KOPT-K1 (cell line): ENCODE data around the gene PCDHGB3.
"Not testable (repeated sequence)": the region's sequence is repeated elsewhere in the genome, so short reads cannot be mapped to it uniquely, and the experiment has no call there.

Experiments
- H3K27ac ChIP-seq: fragments of 200-600 bp; sonication (generic); 2 replicates; pipeline ENCODE4 v1.5.1; 2016; ENCODE audit warnings: antibody characterized with exemption, mild to moderate bottlenecking, low read depth, low read length; ENCODE audit not compliant: poor library complexity, severe bottlenecking
- H3K36me3 ChIP-seq: fragments of 200-600 bp; sonication (generic); 2 replicates; pipeline ENCODE4 v1.5.1; 2017; ENCODE audit warnings: antibody characterized with exemption, mild to moderate bottlenecking, low read length, moderate library complexity; ENCODE audit not compliant: insufficient read depth
- H3K9me3 ChIP-seq: fragments of 200-600 bp; sonication (generic); 2 replicates; pipeline ENCODE4 v1.5.1; 2017; ENCODE audit warnings: antibody characterized with exemption, low read length, mild to moderate bottlenecking; ENCODE audit not compliant: insufficient read depth, poor library complexity, severe bottlenecking

Gene PCDHGB3

GRCh38 chr5:141398608-141399007 is 28.6 kb downstream of the PCDHGB3 start:
- no peaks in the 10 kb centered on the region for H3K36me3 ChIP-seq
- no peak overlapping the region for H3K27ac ChIP-seq
- H3K9me3 ChIP-seq, result peaks cover 3% of the 10 kb centered on the region

- no peaks in the 10 kb centered on the region for H3K36me3 ChIP-seq
- H3K27ac ChIP-seq, result no peak overlapping the region
- H3K9me3 ChIP-seq, result peaks cover 3% of the 10 kb centered on the region
Observed at GRCh38 chr5:141399555-141400258, 29.7 kb downstream of the PCDHGB3 start.

GRCh38 chr5:141402553-141403243 is 32.7 kb downstream of the PCDHGB3 start, which contains the start of gene PCDHGA9:
Gene PCDHGA9, plus strand, starts transcription at chr5:141402778. Its CDS starts 175 bp downstream, at chr5:141402953.
- no peak within 1 kb of the TSS for H3K27ac ChIP-seq
- H3K9me3 ChIP-seq, result peaks cover 3% of the 10 kb centered on the region
- H3K36me3 ChIP-seq, result no peaks in the 10 kb centered on the region

GRCh38 chr5:141403387-141403786 is 33.3 kb downstream of the PCDHGB3 start:
- Histone ChIP-seq H3K27ac (no peak overlapping the region), H3K9me3 (peaks cover 3% of the 10 kb centered on the region), H3K36me3 (no peaks in the 10 kb centered on the region)

GRCh38 chr5:141407790-141408505 is 37.9 kb downstream of the PCDHGB3 start, which contains the start of gene PCDHGB6:
Gene PCDHGB6, plus strand, starts transcription at chr5:141408021. Its CDS starts 182 bp downstream, at chr5:141408203.
- not testable (repeated sequence) for H3K9me3 ChIP-seq, H3K27ac ChIP-seq, H3K36me3 ChIP-seq

- Histone ChIP-seq H3K27ac (no peak overlapping the region), H3K36me3 (no peaks in the 10 kb centered on the region), H3K9me3 (no peaks in the 10 kb centered on the region)
Observed at GRCh38 chr5:141409598-141410306, 39.7 kb downstream of the PCDHGB3 start.

- Histone ChIP-seq H3K9me3 (no peaks in the 10 kb centered on the region), H3K36me3 (no peaks in the 10 kb centered on the region), H3K27ac (no peak overlapping the region)
Observed at GRCh38 chr5:141411575-141411974, 41.5 kb downstream of the PCDHGB3 start.

- Histone ChIP-seq H3K36me3 (no peaks in the 10 kb centered on the region), H3K27ac (no peak within 1 kb of the TSS), H3K9me3 (no peaks in the 10 kb centered on the region)
Observed at GRCh38 chr5:141412854-141413539, 43.0 kb downstream of the PCDHGB3 start, which contains the start of gene PCDHGA10. Gene PCDHGA10, plus strand, starts transcription at chr5:141412987. Its CDS starts 189 bp downstream, at chr5:141413176.

GRCh38 chr5:141413540-141414069 is 43.6 kb downstream of the PCDHGB3 start:
- Histone ChIP-seq H3K27ac (no peak overlapping the region), H3K36me3 (no peaks in the 10 kb centered on the region), H3K9me3 (no peaks in the 10 kb centered on the region)

GRCh38 chr5:141414548-141415274 is 44.7 kb downstream of the PCDHGB3 start:
- H3K36me3 ChIP-seq, H3K27ac ChIP-seq, H3K9me3 ChIP-seq: not testable (repeated sequence)

GRCh38 chr5:141415275-141415618 is 45.2 kb downstream of the PCDHGB3 start:
- peaks cover 11% of the 10 kb centered on the region for H3K9me3 ChIP-seq
- not testable (repeated sequence) for H3K27ac ChIP-seq, H3K36me3 ChIP-seq

GRCh38 chr5:141417494-141418172 is 47.6 kb downstream of the PCDHGB3 start, which contains the start of gene PCDHGB7:
Gene PCDHGB7, plus strand, starts transcription at chr5:141417677. Its CDS starts 183 bp downstream, at chr5:141417860.
- not testable (repeated sequence) for H3K36me3 ChIP-seq, H3K27ac ChIP-seq
- peaks cover 15% of the 10 kb centered on the region for H3K9me3 ChIP-seq
